Spinal cord (tissue), 10 donors: Measurements from ENCODE around the gene PRMT3. TPM values are rescaled to one million over a fixed set of nuclear protein-coding genes. Genes with fewer than 3 reads are reported as not detected.
"Not testable (repeated sequence)": the region's sequence is repeated elsewhere in the genome, so short reads cannot be mapped to it uniquely, and the experiment has no call there.

Experiments
- DNase-seq, 6 donors: peaks; one replicate each; pipeline versions ENCODE4 v3.0.0 to v3.0.0-alpha.2; 2013 to 2015; ENCODE audit warnings: low spot score in 6 of 6, low read depth in 4 of 6
- H3K27ac ChIP-seq: one replicate; pipeline ENCODE4 v1.5.1; 2013; ENCODE audit warnings: low read depth, low read length, control low read depth
- H3K27me3 ChIP-seq: one replicate; pipeline ENCODE4 v1.6.1; 2013; ENCODE audit warnings: low read length; ENCODE audit not compliant: control insufficient read depth, insufficient read depth
- H3K36me3 ChIP-seq: one replicate; pipeline ENCODE4 v1.6.1; 2013; ENCODE audit warnings: low read length; ENCODE audit not compliant: control insufficient read depth, insufficient read depth
- H3K4me1 ChIP-seq: one replicate; pipeline ENCODE4 v1.6.1; 2013; ENCODE audit warnings: low read length; ENCODE audit not compliant: control insufficient read depth, insufficient read depth
- H3K4me3 ChIP-seq: one replicate; pipeline ENCODE4 v1.5.1; 2013; ENCODE audit warnings: low read depth, low read length, control low read depth
- H3K9me3 ChIP-seq: one replicate; pipeline ENCODE4 v1.6.1; 2013; ENCODE audit warnings: low read length; ENCODE audit not compliant: control insufficient read depth, insufficient read depth
- WGBS: methylation state at CpG from one replicate; pipeline ENCODE4 v1.1.5; 2013; ENCODE audit warnings: missing lambda C conversion rate; ENCODE audit not compliant: insufficient coverage; 5-methylcytosine and 5-hydroxymethylcytosine counted together
- polyA plus RNA-seq, 2 donors: library from polyadenylated mRNA; unstranded; fragments of 120-200 nt; gene quantifications; one replicate each; pipeline ENCODE4 v1.2.1, GENCODE V29; 2013; ENCODE audit not compliant: insufficient read length in 2 of 2
- total RNA-seq, 2 donors: library from RNA; depleted of rRNA in 1 of 2; stranded (reverse); fragments of 120-200 nt in 1 of 2; fragments of >200 nt in 1 of 2; gene quantifications; one replicate each; pipeline versions ENCODE4 v1.2.3 to v1.2.4, GENCODE V29; 2013 to 2014
- donor health status: healthy.

PRMT3 gene
- total and polyA plus RNA-seq, 4 donors = 17.5 to 27.7 (median 21.8) TPM

- no peaks in the 10 kb centered on the region for H3K4me1 ChIP-seq
- H3K27me3 ChIP-seq = no peaks in the 10 kb centered on the region
- no peaks in the 10 kb centered on the region for H3K9me3 ChIP-seq
- H3K36me3 ChIP-seq = no peaks in the 10 kb centered on the region
- DNase-seq = no peak
- no peak overlapping the region for H3K4me3 ChIP-seq
- H3K27ac ChIP-seq = no peak overlapping the region
- WGBS = 100% methylated on average over 1 of the region's 6 CpGs
Measured at GRCh38 chr11:20467487-20468185, 80.1 kb downstream of the PRMT3 start.

GRCh38 chr11:20470348-20470747 is 82.8 kb downstream of the PRMT3 start:
- no CpG with 5 or more reads among the region's 4 CpGs for WGBS
- no peaks in the 10 kb centered on the region for H3K9me3 ChIP-seq
- no peak overlapping the region for H3K27ac ChIP-seq
- no peaks in the 10 kb centered on the region for H3K27me3 ChIP-seq
- H3K4me1 ChIP-seq = peaks cover 7% of the 10 kb centered on the region
- H3K4me3 ChIP-seq = no peak overlapping the region
- no peaks in the 10 kb centered on the region for H3K36me3 ChIP-seq
- no peak for DNase-seq

GRCh38 chr11:20471929-20472328 is 84.4 kb downstream of the PRMT3 start:
- not testable (repeated sequence) for H3K4me1 ChIP-seq, H3K27ac ChIP-seq, H3K4me3 ChIP-seq, H3K9me3 ChIP-seq, DNase-seq, H3K36me3 ChIP-seq, H3K27me3 ChIP-seq

- peak in 4 of 6 donors; percentile 9 to 44 (median 20) for DNase-seq
- Histone ChIP-seq H3K4me3 (no peak overlapping the region), H3K27ac (peak overlapping the region; percentile 16), H3K9me3 (no peaks in the 10 kb centered on the region), H3K36me3 (no peaks in the 10 kb centered on the region), H3K27me3 (no peaks in the 10 kb centered on the region), H3K4me1 (peaks cover 7% of the 10 kb centered on the region)
- WGBS = 39% methylated on average over 5 of the region's 7 CpGs
Measured at GRCh38 chr11:20474176-20474881, 86.8 kb downstream of the PRMT3 start.

- no peak for DNase-seq
- Histone ChIP-seq H3K9me3 (no peaks in the 10 kb centered on the region), H3K36me3 (no peaks in the 10 kb centered on the region), H3K27ac (no peak overlapping the region), H3K27me3 (no peaks in the 10 kb centered on the region), H3K4me1 (peaks cover 7% of the 10 kb centered on the region), H3K4me3 (no peak overlapping the region)
- WGBS = no CpG with 5 or more reads among the region's 2 CpGs
Measured at GRCh38 chr11:20474882-20475517, 87.5 kb downstream of the PRMT3 start.

- H3K4me3 ChIP-seq = no peak overlapping the region
- DNase-seq = no peak
- no peaks in the 10 kb centered on the region for H3K9me3 ChIP-seq
- peaks cover 7% of the 10 kb centered on the region for H3K4me1 ChIP-seq
- no peak overlapping the region for H3K27ac ChIP-seq
- H3K36me3 ChIP-seq = no peaks in the 10 kb centered on the region
- H3K27me3 ChIP-seq = no peaks in the 10 kb centered on the region
- 100% methylated on average over 2 of the region's 7 CpGs for WGBS
Measured at GRCh38 chr11:20477418-20478090, 90.0 kb downstream of the PRMT3 start.

GRCh38 chr11:20479513-20479912 is 92.0 kb downstream of the PRMT3 start:
- H3K36me3 ChIP-seq = no peaks in the 10 kb centered on the region
- 100% methylated on average over 3 of the region's 6 CpGs for WGBS
- no peak overlapping the region for H3K27ac ChIP-seq
- H3K4me3 ChIP-seq = no peak overlapping the region
- no peaks in the 10 kb centered on the region for H3K9me3 ChIP-seq
- DNase-seq = no peak
- no peaks in the 10 kb centered on the region for H3K27me3 ChIP-seq
- H3K4me1 ChIP-seq = no peaks in the 10 kb centered on the region

GRCh38 chr11:20483931-20484330 is 96.4 kb downstream of the PRMT3 start:
- H3K27ac ChIP-seq = no peak overlapping the region
- H3K36me3 ChIP-seq = no peaks in the 10 kb centered on the region
- WGBS = no CpG with 5 or more reads among the region's 1 CpG

GRCh38 chr11:20484416-20484815 is 96.9 kb downstream of the PRMT3 start:
- not testable (repeated sequence) for H3K27ac ChIP-seq, DNase-seq, H3K9me3 ChIP-seq, H3K4me1 ChIP-seq, H3K27me3 ChIP-seq, H3K4me3 ChIP-seq, H3K36me3 ChIP-seq
- no CpG with 5 or more reads among the region's 1 CpG for WGBS

More at GRCh38 chr11:20483931-20484330, 96.4 kb downstream of the PRMT3 start:
- Histone ChIP-seq H3K4me1 (no peaks in the 10 kb centered on the region), H3K27me3 (no peaks in the 10 kb centered on the region), H3K9me3 (peaks cover 2% of the 10 kb centered on the region), H3K4me3 (no peak overlapping the region)
- DNase-seq = no peak
